NCI-H748 treated with DMSO at 0.1 percent for 48 hours (cell line): ENCODE results near the gene ZDHHC14.
"Not testable (repeated sequence)": the region's sequence is repeated elsewhere in the genome, so short reads cannot be mapped to it uniquely, and the experiment has no call there.

Experiments
- DNase-seq: peaks from one replicate; lab custom pipeline; 2025; lab: John Stamatoyannopoulos, UW

The ZDHHC14 gene

DNA sequence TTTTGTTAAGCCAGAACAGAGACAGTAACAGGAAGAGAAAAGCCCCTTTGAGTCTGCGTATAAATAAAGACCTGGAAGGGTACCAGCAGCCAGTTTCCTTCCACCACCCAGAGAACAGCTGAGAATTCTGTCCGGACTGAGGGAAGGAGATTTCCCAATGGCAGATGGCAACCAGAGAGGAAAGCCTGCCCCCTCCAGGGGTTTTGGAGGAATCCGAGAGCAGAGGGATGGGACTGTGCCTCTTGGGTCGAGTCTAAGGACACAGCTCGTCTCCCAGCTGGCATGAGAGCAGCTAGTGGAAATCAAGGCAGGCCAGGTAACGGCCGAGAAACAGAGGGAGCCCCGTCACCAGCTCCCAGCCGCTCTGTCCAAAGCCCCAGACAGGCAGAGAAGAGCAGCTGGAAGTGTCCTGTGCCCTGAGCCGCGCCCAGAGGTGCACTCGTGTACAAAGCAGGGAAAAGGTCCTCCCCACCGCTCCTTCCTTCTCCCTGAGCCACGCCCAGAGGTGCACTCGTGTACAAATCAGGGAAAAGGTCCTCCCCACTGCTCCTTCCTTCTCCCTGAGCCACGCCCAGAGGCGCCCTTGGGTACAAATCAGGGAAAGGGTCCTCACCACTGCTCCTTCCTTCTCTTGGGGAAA is 308.1 kb downstream of the ZDHHC14 start:
- DNase-seq, result no peak

DNA sequence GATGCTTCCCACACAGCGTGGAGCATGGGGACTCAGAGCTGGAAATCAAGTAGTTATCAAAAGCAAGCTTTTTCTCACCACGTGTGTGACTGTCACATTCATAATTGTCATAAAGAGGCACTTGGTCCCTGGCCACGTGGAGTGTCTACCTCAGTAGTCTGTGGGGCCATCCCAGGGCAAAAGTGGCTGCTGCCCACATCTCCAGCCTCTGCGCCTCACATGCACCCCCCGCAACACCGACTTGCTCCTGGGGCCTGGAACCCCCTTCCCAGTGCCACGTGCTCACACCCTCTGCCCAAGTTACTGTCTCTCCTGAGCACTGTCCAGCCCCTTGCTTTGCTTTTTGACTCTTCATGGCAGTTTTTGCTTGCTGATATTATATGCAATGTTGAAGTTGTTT is 308.9 kb downstream of the ZDHHC14 start:
- DNase-seq, result no peak

DNA sequence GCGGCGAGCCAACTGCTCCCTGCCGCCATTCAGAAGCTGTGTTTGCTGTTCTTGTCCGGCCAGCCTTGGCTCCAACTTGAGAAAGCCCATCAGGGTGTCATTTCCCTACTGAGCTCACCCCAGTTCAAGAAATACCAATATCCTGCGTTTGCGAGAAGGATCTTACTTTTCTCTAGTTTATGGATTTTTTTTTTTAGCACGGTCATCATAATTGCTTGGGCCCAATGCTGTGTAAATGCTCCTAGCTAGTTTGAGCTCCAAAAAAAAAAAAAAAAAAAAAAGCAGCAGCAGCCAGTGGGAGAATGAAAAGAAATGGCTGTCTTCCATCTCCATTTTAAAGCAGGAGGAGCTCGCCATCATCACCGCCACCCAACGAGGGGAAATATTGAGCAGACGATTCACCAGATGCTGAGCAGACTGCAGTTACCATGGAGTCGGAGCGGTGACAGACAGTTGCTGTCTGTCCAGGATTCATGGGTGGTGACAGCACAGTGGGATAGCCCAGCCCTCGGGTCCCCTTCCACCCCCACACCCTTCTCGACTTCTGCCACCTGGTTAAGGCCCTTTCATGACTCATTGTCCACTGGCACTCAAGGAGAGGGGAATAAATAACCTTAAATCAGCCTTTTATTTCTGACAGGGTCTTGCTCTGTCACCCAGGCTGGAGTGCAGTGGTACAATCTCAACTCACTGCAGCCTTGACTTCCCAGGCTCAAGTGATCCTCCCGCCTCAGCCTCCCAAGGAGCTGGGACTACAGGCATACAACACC is 309.6 kb downstream of the ZDHHC14 start:
- DNase-seq, result no peak

DNA sequence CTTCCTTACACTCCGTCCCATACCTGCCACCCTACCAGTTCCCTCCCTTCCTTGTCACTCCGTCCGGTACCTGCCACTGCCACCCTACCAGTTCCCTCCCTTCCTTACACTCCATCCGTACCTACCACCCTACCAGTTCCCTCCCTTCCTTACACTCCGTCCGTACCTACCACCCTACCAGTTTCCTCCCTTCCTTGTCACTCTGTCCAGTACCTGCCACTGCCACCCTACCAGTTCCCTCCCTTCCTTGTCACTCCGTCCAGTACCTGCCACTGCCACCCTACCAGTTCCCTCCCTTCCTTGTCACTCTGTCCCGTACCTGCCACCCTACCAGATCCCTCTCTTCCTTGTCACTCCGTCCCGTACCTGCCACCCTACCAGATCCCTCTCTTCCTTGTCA is 310.6 kb downstream of the ZDHHC14 start:
- DNase-seq, result not testable (repeated sequence)

DNA sequence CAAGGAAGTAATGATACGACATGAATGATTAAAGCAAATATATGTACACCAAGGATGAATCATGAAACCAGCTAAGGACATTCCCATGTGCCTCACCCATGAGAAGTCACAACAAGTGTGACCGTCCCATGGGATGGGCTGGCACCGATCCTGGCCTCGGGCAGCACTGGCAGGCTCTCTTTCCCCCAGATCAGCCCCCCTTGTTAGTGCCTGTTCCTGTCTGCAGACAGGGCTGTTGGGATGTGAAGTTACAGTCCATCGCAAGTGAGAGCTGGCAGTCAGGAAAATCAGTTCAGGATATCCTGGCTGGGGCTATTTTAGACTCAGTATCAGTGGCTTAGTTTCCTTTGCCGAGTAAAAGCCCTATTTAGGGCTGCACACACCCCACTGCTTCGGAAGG is 312.9 kb downstream of the ZDHHC14 start:
- no peak for DNase-seq

DNA sequence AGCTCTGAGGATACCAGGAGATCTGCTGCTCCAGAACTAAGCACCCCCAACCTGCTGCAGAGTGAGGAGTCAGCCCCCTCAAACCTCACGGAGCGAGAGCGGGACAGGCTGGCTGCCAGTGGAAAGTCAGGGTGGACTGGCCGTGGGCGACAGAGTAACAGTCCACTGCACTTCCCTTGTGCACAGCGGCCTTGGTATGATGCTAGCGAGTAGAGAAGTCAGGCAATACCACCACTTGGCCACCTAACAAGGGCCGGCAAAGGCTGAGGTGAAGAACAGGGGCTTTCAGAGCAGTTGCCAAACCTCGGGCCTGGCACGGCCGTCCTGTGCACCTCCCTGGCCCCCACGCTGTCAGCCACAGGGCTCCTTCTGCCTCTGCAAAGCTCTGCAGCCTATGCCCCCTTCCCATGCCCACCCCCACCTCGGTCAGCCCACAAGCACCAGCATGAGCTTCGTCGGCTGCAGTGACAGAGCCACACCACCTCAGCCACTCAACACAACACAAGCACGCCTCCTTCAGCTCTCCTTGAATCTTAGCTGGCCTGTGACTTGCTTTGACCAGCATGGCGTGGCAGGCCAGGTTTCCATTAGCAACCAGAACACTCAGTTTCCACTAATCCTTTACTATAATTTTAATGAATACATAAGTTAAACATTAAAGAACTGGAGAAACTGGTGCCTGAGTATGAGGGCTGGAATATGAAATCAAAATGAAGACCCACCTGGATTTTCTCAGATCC is 314.5 kb downstream of the ZDHHC14 start:
- DNase-seq, result no peak

DNA sequence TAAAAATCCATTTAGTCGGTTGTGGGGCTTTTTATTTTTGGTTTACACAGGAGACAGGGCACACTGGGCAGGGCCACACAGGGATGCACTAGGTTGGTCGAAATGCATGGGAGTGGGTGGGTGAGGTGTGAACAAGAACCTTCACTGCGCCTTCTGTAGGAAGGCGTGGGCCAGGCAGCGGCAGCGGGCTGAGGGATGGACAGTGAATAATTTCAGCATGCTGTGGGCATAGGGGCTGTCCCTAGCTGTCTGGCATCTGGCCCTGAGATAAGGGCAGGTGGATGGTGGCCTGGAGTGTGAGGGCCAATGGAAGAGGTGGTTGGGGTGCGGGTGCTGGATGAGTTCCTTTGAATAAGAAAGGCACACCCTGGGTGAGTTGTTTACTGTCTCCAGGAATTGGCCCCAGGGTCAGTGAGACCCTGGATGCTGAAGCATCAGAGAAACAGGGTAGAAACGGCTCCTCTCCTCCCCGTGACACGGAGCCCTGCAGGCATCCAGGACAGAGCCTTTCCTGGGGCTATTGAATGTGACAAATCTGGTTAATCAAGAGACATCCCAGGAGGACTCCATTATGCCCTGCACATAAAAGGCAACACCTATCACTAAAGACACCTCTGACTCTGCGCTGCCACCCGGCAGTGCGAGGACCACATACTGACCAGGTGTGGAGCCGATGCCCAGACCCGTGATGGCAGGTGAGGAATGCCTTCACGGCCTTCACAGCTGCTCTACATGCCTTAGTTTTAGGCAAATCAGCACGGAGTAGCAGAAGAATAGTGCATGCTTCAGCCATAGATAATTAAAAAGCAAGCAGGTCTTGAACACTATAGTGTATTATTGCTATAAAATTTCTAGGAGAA is 319.0 kb downstream of the ZDHHC14 start:
- no peak for DNase-seq

DNA sequence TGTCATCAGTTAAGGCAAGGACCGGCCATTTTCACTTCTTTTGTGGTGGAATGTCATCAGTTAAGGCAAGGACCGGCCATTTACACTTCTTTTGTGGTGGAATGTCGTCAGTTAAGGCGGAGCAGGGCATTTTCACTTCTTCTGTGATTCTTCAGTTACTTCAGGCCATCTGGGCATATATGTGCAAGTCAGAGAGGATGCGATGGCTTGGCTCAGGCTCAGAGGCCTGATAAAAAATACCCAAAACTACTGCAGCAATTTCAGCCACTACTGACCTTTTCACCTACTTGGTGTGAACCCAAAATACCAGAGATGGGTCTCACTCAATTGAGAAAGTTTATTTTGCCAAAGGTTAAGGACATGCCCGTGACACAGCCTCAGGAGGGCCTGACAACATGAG is 325.4 kb downstream of the ZDHHC14 start:
- not testable (repeated sequence) for DNase-seq

DNA sequence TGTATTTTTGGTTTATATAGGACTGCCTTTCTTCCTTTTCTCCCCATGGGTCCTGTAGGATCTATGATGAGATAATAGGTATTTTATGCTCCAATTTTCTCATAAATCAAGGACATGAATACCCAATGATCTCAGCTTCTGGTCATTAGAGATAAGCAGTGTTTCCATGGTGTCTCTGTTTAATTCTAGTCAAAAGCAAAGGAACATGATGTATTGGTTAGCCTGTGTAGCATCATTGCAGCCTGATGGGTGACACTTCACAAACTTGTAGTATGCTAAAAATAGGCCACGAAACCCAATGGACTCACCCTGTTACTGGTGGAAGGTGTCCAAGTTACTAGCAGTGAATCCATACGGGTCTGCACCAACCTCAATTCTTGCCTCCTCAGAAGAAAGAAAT is 325.9 kb downstream of the ZDHHC14 start:
- DNase-seq, result no peak

DNA sequence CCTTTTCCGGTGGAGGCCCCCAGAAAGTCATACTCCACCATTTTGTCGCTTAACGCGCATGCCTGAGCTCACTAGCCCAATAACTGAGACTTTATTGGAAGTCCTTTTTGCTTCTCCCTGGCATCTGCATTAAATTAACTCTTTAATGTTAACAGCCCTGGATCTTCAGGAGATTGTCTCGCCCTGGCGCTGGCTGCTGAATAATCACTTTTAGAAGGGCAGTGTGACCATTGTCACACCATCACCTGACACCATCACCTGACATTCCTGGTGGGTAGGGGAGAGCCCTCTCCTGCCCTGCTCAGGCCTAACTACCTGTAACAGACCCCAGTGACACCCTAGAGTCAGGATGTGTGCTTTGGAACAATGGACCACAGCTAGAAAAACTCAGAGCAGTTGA is 326.6 kb downstream of the ZDHHC14 start:
- no peak for DNase-seq

DNA sequence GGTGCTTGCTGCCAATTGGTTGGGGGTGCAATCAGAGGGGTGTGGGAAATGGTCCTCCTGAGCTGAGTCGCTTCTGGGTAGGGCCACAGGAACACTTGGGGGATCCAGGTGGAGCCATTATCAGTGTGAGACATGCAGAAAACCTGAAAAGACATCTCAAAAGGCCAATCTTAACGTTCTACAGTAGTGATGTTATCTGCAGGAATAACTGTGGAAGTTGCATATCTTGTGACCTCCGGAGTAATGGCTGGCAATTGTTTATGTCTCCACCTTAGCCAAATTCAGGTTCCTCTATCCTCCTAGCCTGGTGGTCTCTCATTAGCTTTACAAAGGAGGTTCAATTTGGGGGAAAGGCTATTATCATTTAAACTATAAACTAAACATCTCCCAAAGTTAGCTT is 327.2 kb downstream of the ZDHHC14 start:
- no peak for DNase-seq

DNA sequence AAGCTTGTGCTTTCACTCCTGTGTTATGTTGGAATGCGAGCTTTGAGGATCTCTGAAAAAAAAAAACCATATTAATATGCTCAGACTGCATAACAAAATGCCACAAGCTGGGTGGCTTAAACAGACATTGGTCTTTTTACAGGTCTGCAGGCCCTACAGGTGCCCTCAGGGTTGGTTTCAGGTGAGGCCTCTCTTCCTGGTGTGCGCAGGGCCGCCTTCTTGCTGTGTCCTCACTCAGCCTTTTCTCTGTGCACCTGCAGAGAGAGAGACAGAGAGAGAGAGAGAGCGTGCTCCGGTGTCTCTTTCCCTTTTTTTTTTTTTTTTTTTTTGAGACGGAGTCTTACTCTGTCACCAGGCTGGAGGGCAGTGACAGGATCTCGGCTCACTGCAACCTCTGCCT is 327.9 kb downstream of the ZDHHC14 start:
- no peak for DNase-seq

DNA sequence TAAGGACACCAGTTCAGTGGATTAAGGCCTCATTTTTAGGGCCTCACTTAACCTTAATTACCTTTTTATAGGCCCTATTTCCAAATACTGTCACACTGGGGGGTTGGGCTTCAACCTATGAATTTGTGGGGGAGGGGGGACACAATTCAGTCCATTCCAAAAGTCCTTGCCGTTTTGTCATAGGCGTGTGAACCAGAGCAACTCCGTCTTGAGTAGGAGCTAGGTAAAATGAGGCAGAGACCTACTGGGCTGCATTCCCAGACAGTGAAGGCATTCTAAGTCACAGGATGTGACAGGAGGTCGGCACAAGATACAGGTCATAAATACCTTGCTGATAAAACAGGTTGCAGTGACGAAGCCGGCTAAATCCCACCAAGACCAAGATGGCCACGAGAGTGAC is 328.6 kb downstream of the ZDHHC14 start:
- DNase-seq, result no peak

DNA sequence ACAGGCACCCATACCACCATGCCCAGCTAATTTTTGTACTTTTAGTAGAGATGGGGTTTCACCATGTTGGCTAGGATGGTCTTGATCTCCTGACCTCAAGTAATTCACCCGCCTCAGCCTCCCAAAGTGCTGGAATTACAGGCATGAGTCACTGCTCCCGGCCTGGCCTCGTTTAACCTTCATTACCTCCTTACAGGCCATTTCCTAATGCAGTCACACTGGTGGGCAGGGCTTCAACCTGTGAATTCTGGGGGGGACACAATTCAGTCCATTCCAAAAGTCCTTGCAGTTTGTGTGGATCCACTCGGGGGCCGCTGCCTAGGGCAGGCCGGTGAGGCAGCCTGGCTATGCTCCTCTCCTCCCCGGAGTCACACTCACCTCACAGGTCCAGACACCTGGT is 329.6 kb downstream of the ZDHHC14 start:
- no peak for DNase-seq

DNA sequence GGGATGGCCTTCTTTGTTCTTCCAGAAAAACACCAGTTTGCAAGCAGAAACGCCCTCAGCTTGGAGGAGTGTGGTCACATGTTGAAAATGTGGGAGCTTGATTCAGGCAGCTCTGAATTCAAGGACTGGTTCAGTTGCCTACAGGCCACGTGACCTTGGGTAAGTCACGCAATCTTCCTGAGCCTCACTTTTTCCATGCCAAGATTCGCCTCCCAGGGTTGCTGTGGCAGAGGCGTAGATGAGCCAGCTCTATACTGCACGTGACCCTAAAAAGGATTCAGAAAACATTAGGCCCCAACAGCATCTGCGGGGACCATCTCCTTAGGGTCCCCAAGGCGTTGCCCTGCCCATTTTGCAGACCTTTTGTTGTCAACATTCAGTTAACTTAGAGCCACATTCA is 330.1 kb downstream of the ZDHHC14 start:
- no peak for DNase-seq

DNA sequence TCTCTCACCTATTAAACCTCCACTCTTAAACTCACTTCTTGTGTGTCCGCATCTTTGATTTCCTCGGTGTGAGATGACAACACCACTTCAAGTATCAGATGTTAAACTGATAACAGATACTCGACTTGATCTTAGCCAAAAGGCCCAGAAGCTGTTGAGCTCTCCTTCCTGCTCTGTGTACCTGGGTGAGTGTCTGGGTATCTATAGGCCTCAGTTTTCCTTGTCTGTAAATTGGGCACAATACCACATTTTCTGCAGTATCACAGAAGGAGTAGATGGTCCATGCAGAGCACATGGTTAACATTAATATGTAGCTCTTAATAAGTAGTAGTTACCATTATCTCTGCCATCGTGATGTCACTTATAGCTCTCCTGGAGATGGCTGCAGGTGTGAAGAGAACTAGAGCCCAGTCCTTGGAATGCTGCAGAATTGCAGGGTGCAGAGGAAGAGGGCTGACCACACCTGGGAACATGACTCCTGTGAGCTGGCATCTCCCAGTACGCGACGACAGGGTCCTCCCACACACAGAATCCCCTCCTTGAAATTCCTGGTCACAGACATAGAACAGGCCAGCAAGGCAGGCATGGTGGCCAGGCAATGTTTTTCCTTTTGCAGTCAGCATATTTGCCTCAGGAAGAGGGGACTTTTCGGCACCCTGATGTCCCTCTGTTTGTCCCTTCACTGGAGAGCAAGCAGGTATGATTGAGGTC is 331.8 kb downstream of the ZDHHC14 start:
- DNase-seq, result no peak

DNA sequence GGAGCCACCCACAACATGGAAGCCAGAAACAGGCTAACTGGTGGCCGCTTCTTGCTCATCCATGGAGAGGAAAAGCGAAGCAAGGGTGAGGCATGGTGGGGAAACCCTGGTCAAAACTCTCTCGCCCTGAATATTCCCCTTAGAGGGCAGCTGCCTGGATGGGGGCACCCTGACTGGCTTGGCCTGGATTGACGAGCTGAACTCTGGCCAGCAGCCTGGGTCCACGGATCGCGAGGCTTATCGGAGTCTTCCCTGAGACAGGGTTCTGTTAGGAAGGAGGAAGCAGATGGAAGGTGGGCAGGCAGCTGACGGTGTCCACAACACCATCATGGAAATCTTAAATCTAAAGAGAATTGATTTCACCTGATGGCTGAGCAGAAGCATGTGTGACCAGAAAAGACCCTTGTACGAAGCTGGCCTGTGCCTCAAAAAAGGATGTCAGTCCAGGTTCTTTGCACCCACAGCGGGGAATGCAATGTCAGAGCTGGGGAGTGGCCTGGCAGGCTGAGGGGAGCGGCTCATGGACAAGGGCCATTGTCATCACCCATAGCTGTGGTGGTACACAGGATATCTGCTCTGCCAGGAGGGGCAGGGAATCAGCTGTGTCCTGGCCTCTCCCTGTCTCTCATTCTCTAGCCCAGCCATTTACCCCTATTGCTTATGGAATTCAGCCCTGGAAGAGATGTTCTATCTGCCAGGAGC is 332.6 kb downstream of the ZDHHC14 start:
- DNase-seq, result no peak

DNA sequence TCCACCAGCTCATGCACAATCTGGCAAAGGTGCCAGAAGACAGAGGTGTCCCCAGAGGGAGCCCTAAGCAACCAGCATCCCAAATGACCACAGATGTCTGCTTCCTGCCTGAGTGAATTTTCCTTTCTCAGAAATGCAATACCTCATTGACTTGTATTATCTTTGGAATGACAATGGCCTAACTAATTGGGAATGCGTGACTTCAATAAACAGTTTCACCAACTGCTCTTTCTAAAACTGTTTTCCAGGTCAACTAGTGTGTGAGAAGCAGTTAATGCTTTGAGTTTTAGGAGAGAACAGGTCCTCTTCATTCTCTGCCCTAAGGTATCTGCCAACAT is 333.1 kb downstream of the ZDHHC14 start:
- DNase-seq, result no peak

DNA sequence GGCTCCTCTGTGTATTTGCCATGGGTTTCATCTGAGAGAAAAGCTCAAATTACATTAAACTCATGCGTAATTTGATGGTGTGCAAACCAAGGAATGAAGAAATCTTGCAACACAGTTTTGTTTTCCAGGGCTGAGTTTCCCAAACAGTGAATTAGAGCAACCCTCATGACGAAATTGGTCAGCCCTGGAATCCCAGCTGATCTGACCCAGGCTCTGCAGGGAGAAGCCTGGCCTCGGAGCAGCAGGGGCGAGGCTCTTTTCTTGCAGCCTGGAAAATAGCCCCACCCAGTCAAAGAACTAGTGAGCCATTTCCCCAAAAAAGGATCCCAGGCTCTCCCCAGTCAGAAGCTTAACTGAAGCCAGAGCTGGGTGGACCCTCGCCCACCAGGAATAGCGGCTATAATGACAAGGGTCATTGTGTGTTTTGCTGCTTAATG is 334.8 kb downstream of the ZDHHC14 start:
- DNase-seq, result no peak

DNA sequence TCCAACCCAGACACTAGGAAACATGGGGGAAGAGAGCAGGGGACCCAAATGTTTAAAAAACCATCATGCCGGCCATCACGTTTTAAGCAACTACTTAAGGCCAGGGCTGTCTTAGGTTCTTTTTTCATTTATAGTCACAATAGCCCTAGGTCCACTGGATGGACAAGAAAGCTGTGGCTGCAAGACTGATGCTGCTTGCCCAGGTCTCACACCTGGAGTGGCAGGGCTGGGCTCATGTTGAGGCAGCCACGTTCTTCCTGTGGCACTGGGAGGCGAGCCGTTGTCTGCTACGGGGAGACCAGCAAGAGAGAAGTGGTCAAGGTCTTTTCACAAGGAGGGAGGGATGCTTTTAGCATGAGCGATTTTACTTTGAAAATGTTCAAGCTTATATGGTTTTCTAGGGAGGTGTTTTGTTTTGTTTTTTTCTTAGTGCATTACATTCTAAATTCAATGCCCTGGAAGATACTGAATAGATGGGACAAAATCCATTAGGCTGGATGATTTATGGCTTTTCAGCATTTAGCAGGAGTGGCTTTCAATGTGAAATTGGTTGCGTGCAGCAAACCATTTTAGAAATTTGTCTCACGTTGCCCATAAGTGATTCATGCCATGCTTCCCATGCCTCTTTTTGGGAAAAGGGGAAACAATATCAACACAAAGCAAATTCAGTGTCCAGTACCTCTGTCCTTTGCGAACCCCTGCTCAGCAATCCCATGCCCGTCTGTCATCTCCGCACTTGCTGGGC is 335.4 kb downstream of the ZDHHC14 start:
- DNase-seq, result no peak
